Neural progenitor cell (in vitro differentiated cells): Measurements from ENCODE around the gene SYF2.

Source experiments
- CTCF ChIP-seq: fragments of 200-600 bp; sonication (generic); IDR thresholded peaks from 2 replicates; pipeline ENCODE4 v1.5.1; 2017; ENCODE audit warnings: antibody characterized with exemption, mild to moderate bottlenecking
- EZH2 ChIP-seq: fragments of 200-600 bp; sonication (generic); IDR thresholded peaks from 2 replicates; pipeline ENCODE4 v1.6.1; 2017; ENCODE audit warnings: antibody characterized with exemption, mild to moderate bottlenecking, moderate library complexity
- EZH2phosphoT487 ChIP-seq: fragments of 200-600 bp; sonication (generic); IDR thresholded peaks from 2 replicates; pipeline ENCODE4 v1.6.1; 2017; ENCODE audit warnings: antibody characterized with exemption

- TF ChIP-seq CTCF: no peak
- TF ChIP-seq EZH2: no peak
- TF ChIP-seq EZH2phosphoT487: no peak
Observed at GRCh38 chr1:25257196-25257595, 24.9 kb upstream of the SYF2 start.
